OCI-LY1 (cell line): ENCODE data around the gene PTPRD.

Source experiments
- H2AFZ ChIP-seq: fragments of 200-600 bp; sonication (generic), shearing (Covaris generic); 2 replicates; pipeline ENCODE4 v1.6.0; 2014; ENCODE audit warnings: antibody characterized with exemption, mild to moderate bottlenecking, low read length
- H3F3A ChIP-seq: fragments of 200-600 bp; sonication (generic), shearing (Covaris generic); 2 replicates; pipeline ENCODE4 v1.6.0; 2014; ENCODE audit warnings: mild to moderate bottlenecking, antibody characterized with exemption, low read length, moderate library complexity; ENCODE audit not compliant: insufficient read depth
- H3K27ac ChIP-seq: fragments of 200-600 bp; sonication (generic); 2 replicates; pipeline ENCODE4 v1.5.1; 2014; ENCODE audit warnings: low read length, mixed run types, mild to moderate bottlenecking, low read depth; ENCODE audit not compliant: poor library complexity, severe bottlenecking
- H3K27me3 ChIP-seq: fragments of 200-600 bp; sonication (generic); 2 replicates; pipeline ENCODE4 v1.6.0; 2014; ENCODE audit warnings: antibody characterized with exemption, mild to moderate bottlenecking, low read length, moderate library complexity; ENCODE audit not compliant: insufficient read depth
- H3K36me3 ChIP-seq: fragments of 200-600 bp; sonication (generic); 2 replicates; pipeline ENCODE4 v1.6.1; 2014; ENCODE audit warnings: mild to moderate bottlenecking, antibody characterized with exemption, low read length, moderate library complexity, mixed read lengths; ENCODE audit not compliant: insufficient read depth
- H3K4me1 ChIP-seq: fragments of 200-600 bp; sonication (generic); 2 replicates; pipeline ENCODE4 v1.5.1; 2014; ENCODE audit warnings: mild to moderate bottlenecking, low read length, moderate library complexity; ENCODE audit not compliant: insufficient read depth, severe bottlenecking
- H3K4me2 ChIP-seq: fragments of 200-600 bp; sonication (generic), shearing (Covaris generic); 2 replicates; pipeline ENCODE4 v1.6.1; 2014; ENCODE audit warnings: low read length
- H3K4me3 ChIP-seq: fragments of 200-600 bp; sonication (generic); 2 replicates; pipeline ENCODE4 v1.5.1; 2014; ENCODE audit warnings: low read length, low read depth, mild to moderate bottlenecking, mixed read lengths; ENCODE audit not compliant: poor library complexity, severe bottlenecking
- H3K79me2 ChIP-seq: fragments of 200-600 bp; shearing (Covaris generic); 2 replicates; pipeline ENCODE4 v1.6.1; 2016; ENCODE audit warnings: mixed run types, low read length, mixed read lengths; ENCODE audit not compliant: insufficient read depth
- H3K9ac ChIP-seq: fragments of 200-600 bp; sonication (generic), shearing (Covaris generic); 2 replicates; pipeline ENCODE4 v1.6.1; 2014; ENCODE audit warnings: mild to moderate bottlenecking, low read length, mixed read lengths
- H3K9me2 ChIP-seq: fragments of 200-600 bp; sonication (generic), shearing (Covaris generic); 2 replicates; pipeline ENCODE4 v1.6.1; 2014; ENCODE audit warnings: low read depth, mild to moderate bottlenecking, low read length, mixed read lengths
- H3K9me3 ChIP-seq: fragments of 200-600 bp; shearing (Covaris generic); 2 replicates; pipeline ENCODE4 v1.6.1; 2014; ENCODE audit warnings: low read length, mixed read lengths
- H4K20me1 ChIP-seq: fragments of 200-600 bp; sonication (generic), shearing (Covaris generic); 2 replicates; pipeline ENCODE4 v1.6.0; 2016; ENCODE audit warnings: mild to moderate bottlenecking, low read length; ENCODE audit not compliant: insufficient read depth
- EZH2 ChIP-seq: fragments of 200-600 bp; sonication (generic), shearing (Covaris generic); IDR thresholded peaks from 2 replicates; pipeline ENCODE4 v1.8.0; 2017; ENCODE audit warnings: borderline replicate concordance, mixed run types, mild to moderate bottlenecking, antibody characterized with exemption, low read length, moderate library complexity, mixed read lengths
- TF ChIP-seq, protein P1 (sequence below): fragments of 200-600 bp; sonication (generic), shearing (Covaris generic); IDR thresholded peaks from 2 replicates; pipeline ENCODE4 v1.5.1; 2017; ENCODE audit warnings: mild to moderate bottlenecking, antibody characterized with exemption, low read length, moderate library complexity, mixed read lengths

The PTPRD gene

DNA sequence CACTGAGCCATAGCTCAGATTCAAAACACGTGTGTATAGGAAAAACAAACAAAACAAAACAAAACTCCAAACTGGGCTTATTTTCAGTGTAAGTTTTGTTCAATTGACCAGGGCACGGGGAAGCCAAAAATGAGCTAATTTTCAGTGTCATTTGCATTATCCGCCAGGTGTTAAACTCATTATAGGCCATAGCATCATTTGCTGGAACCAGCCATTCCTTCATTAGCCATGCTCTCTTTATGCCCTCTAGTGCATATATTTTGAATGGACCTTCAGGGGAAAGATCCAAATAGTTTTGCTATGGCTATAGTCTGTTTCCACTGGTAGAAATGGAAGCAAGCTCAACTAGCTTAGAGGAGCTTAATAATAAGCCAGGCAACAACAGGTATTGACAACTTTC is 1608.0 kb downstream of the PTPRD start:
- Histone ChIP-seq H3F3A (no peaks in the 10 kb centered on the region), H3K4me1 (no peaks in the 10 kb centered on the region), H3K27ac (no peak overlapping the region), H3K4me3 (no peak overlapping the region), H4K20me1 (no peaks in the 10 kb centered on the region), H3K4me2 (no peak overlapping the region), H3K79me2 (no peaks in the 10 kb centered on the region), H2AFZ (no peak overlapping the region), H3K9ac (no peak overlapping the region), H3K9me3 (no peaks in the 10 kb centered on the region), H3K9me2 (no peaks in the 10 kb centered on the region), H3K36me3 (no peaks in the 10 kb centered on the region), H3K27me3 (no peaks in the 10 kb centered on the region)
- TF ChIP-seq, protein P1, sequence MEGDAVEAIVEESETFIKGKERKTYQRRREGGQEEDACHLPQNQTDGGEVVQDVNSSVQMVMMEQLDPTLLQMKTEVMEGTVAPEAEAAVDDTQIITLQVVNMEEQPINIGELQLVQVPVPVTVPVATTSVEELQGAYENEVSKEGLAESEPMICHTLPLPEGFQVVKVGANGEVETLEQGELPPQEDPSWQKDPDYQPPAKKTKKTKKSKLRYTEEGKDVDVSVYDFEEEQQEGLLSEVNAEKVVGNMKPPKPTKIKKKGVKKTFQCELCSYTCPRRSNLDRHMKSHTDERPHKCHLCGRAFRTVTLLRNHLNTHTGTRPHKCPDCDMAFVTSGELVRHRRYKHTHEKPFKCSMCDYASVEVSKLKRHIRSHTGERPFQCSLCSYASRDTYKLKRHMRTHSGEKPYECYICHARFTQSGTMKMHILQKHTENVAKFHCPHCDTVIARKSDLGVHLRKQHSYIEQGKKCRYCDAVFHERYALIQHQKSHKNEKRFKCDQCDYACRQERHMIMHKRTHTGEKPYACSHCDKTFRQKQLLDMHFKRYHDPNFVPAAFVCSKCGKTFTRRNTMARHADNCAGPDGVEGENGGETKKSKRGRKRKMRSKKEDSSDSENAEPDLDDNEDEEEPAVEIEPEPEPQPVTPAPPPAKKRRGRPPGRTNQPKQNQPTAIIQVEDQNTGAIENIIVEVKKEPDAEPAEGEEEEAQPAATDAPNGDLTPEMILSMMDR, result no peak
- no peak for TF ChIP-seq EZH2

DNA sequence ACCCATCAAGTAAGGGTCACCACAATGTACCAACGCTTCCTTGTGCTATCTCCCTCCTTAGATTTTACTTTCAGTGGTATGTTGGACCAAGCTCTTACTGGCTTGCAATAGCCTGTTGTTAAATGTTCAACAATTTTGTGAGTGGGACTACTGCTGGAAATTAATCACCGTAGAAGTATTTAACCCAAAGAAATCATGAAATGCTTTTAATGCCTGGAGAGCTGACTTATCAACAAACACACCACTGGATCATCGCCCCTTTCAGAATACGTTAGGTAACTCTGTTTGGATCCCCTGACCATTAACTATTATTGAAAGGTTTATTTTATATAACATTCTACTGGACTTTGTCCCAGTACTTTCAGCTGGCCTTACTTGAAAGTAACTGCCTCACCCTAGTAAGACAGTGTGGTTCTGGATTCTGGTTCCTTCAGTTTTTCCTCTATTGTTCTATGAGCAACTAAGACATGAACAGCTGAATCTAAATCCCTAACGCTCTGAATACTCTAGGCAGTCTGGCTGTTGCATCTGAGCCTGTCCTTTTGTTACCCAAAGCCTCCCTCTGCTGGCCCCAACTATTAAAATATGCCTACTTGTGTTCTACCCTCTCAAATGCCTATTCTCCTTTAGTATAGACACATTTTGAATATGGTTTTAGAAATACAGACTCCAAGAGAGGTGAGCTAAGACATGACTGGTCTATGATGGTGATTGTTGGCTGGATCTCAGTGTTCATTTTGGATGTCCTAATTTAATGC is 1609.8 kb downstream of the PTPRD start:
- TF ChIP-seq, protein P1, result no peak; the same call in 1 of the 2 replicates
- no peak for TF ChIP-seq EZH2
- no peak overlapping the region for H2AFZ ChIP-seq
- H3K4me2 ChIP-seq, result no peak overlapping the region

DNA sequence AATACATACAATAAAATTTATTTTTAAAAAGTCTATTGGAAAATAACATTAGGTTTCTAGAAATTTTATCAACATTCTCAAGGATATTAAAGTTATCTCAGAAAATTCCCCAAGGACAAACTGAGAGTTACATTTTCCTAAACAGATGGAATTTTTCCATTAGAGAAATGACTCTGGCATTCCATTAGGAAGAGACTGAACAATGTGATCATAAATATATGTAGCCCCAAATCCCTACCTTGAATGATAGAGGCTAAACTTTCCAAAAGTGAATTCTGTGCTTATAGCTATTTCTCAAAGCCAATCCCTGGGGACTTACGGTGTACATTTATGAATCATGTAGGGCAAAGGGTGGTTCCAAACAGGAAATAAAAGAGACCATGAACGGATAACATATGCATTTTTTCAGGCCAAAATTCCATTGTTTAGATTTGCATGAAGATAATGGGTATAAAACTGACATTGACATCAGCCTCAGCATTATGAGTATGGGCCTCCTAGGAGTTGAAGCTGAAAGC is 1632.2 kb downstream of the PTPRD start:
- Histone ChIP-seq H3F3A (no peaks in the 10 kb centered on the region), H3K4me3 (no peak overlapping the region), H3K9ac (no peak overlapping the region), H3K4me1 (no peaks in the 10 kb centered on the region), H3K79me2 (no peaks in the 10 kb centered on the region), H4K20me1 (no peaks in the 10 kb centered on the region), H3K27me3 (no peaks in the 10 kb centered on the region), H3K9me2 (no peaks in the 10 kb centered on the region), H2AFZ (no peak overlapping the region), H3K27ac (no peak overlapping the region), H3K36me3 (no peaks in the 10 kb centered on the region), H3K4me2 (no peak overlapping the region), H3K9me3 (no peaks in the 10 kb centered on the region)
- TF ChIP-seq, protein P1, result no peak
- no peak for TF ChIP-seq EZH2

More for the DNA sequence above, 1609.8 kb downstream of the PTPRD start:
- H3K9ac ChIP-seq, result no peak overlapping the region
- no peaks in the 10 kb centered on the region for H3K36me3 ChIP-seq
- H3K27me3 ChIP-seq, result no peaks in the 10 kb centered on the region
- H3K9me3 ChIP-seq, result no peaks in the 10 kb centered on the region
- no peaks in the 10 kb centered on the region for H3K9me2 ChIP-seq
- H3K27ac ChIP-seq, result no peak overlapping the region
- H3K4me3 ChIP-seq, result no peak overlapping the region
- H3F3A ChIP-seq, result no peaks in the 10 kb centered on the region
- H4K20me1 ChIP-seq, result no peaks in the 10 kb centered on the region
- H3K4me1 ChIP-seq, result no peaks in the 10 kb centered on the region
- no peaks in the 10 kb centered on the region for H3K79me2 ChIP-seq
